ENCODE measurements around the gene OR5H2.

DNA sequence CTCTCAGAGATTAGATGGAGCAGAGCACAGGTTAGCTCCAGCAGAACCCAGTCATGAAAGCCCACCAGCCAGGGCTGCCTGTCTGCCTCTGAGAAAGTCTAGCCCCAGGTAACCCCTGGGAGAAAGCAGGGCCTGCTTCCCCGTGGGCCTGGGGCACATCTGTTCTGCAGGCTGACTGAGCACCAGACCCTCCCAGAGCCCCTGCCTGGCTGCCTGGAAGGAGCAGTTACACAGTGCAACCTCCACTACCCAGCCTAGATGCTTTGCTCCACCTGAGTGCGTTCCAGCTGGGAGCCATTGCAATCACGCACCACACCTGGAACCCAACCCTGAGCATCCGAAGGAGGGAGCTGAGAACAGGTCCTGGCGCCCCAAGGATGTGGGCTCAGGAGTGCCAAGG lies 46.6 kb downstream of the OR5H2 start:
- TF ChIP-seq, protein P1, sequence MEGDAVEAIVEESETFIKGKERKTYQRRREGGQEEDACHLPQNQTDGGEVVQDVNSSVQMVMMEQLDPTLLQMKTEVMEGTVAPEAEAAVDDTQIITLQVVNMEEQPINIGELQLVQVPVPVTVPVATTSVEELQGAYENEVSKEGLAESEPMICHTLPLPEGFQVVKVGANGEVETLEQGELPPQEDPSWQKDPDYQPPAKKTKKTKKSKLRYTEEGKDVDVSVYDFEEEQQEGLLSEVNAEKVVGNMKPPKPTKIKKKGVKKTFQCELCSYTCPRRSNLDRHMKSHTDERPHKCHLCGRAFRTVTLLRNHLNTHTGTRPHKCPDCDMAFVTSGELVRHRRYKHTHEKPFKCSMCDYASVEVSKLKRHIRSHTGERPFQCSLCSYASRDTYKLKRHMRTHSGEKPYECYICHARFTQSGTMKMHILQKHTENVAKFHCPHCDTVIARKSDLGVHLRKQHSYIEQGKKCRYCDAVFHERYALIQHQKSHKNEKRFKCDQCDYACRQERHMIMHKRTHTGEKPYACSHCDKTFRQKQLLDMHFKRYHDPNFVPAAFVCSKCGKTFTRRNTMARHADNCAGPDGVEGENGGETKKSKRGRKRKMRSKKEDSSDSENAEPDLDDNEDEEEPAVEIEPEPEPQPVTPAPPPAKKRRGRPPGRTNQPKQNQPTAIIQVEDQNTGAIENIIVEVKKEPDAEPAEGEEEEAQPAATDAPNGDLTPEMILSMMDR (IDR thresholded peaks at IDR 0.05), result no peak
- TF ChIP-seq POLR2AphosphoS5 (IDR thresholded peaks at IDR 0.05) (no peak), POLR2A (IDR thresholded peaks at IDR 0.05) (no peak)
